SH-SY5Y (cell line): ENCODE measurements around the gene OGFOD2.

Experiments
- GATA2 ChIP-seq: IDR thresholded peaks from 2 replicates; pipeline ENCODE4 v1.6.1; 2011; ENCODE audit warnings: mild to moderate bottlenecking, low read depth, low read length
- GATA3 ChIP-seq: IDR thresholded peaks from 2 replicates; pipeline ENCODE4 v1.6.1; 2011; ENCODE audit warnings: low read depth, mild to moderate bottlenecking, low read length, moderate library complexity

DNA sequence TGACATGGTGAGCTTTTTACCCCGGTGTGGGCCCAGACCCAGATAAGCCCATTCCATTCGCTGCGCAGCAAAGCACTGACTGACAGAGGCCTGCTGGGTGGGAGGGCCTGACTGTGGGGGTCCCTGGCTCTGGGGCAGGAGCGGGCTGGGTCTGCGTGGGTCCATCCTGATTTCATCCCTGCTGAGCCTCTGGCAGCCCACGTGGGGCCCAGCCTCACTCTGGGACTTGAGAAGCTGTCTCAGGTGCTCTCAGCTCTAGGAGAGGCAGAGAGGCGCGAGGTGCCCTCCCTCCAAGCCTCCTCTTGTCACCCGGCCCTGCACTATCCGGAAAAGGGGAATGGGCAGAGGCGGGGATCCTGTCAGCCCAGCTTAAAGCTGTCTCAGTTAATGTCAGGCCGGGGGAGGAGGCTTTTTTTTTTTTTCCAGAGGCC lies 9.7 kb upstream of the OGFOD2 start:
- no peak for TF ChIP-seq GATA2
- no peak for TF ChIP-seq GATA3
